Thoracic aorta (tissue), 2 donors: ENCODE data around the gene SNX11. TPM values are rescaled to one million over a fixed set of nuclear protein-coding genes. Genes with fewer than 3 reads are reported as not detected.

ENCODE experiments used
- ATAC-seq: fragments of 150-250 bp; one replicate; pipeline ENCODE4 v1.8.0; 2017; ENCODE audit warnings: low read depth; ENCODE audit not compliant: insufficient number of reproducible peaks, low FRiP score
- DNase-seq: peaks from one replicate; pipeline ENCODE4 v3.0.0-alpha.2; 2020; ENCODE audit warnings: low spot score
- H3K27ac ChIP-seq, 2 donors: fragments of 200-600 bp; sonication (generic); 1 replicate in 1 of 2; 2 replicates in 1 of 2; pipeline ENCODE4 v1.5.1; 2016; ENCODE audit warnings: mild to moderate bottlenecking in 2 of 2, moderate library complexity in 2 of 2
- H3K27me3 ChIP-seq: fragments of 200-600 bp; sonication (generic); replicated peaks from 2 replicates; pipeline ENCODE4 v1.6.0; 2016; ENCODE audit warnings: mild to moderate bottlenecking; ENCODE audit not compliant: insufficient read depth
- H3K36me3 ChIP-seq: fragments of 200-600 bp; sonication (generic); one replicate; pipeline ENCODE4 v1.5.1; 2016
- H3K4me1 ChIP-seq, 2 donors: fragments of 200-600 bp; sonication (generic); 1 replicate in 1 of 2; 2 replicates in 1 of 2; pipeline versions ENCODE4 v1.5.1 to v1.6.0; 2016; ENCODE audit warnings: low read depth in 2 of 2, mild to moderate bottlenecking in 1 of 2; ENCODE audit not compliant: control insufficient read depth in 1 of 2
- H3K4me3 ChIP-seq: fragments of 200-600 bp; sonication (generic); 2 replicates; pipeline ENCODE4 v1.5.1; 2016; ENCODE audit warnings: mild to moderate bottlenecking
- H3K9me3 ChIP-seq: fragments of 200-600 bp; sonication (generic); 2 replicates; pipeline ENCODE4 v1.5.1; 2016
- total RNA-seq, 2 donors: library from RNA; depleted of rRNA; stranded (reverse); fragments of >200 nt; gene quantifications; one replicate each; pipeline versions ENCODE4 v1.1.0 to v1.2.3, GENCODE V29; 2016
- TF ChIP-seq, protein P1 (sequence below): fragments of 200-600 bp; sonication (generic); IDR thresholded peaks from one replicate; pipeline ENCODE4 v1.5.1; 2019; ENCODE audit warnings: antibody characterized with exemption

SNX11 gene
- total RNA-seq, 2 donors from 2014 or later: 12.0 to 15.4 TPM

DNA sequence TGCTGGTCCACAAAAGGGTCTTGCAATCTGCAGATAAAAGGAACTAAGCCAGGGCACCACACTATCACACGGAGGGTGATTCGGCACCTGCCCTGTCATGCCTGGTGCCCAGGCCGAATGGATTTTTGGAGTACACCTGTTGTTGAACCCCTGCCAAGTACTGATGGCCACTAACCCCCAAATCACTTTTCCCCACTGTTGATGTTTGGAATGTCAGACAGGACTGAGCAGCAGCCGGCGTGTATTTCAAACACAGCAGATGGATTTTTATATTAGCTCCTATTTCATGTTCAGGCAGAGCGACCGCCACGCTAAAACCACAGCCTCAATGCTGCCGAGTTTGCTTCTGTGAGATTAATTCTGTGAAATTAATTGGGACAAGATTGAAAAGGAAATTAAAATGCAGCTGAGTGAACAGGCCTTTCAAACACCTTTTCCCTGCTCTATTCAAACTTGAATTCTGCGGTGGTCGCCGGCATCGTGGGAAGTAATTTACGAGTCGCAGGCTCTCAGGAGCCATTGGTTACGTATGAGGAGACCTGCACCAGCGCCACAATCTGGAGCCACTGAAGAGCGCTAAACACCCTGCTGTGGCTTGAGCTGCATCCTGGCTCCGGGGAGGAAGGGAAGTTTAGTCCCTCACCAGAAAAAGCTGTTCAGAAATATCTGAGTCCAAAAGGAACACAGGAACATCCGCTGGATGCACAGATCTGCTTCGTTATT is 48.5 kb downstream of the SNX11 start:
- TF ChIP-seq, protein P1, sequence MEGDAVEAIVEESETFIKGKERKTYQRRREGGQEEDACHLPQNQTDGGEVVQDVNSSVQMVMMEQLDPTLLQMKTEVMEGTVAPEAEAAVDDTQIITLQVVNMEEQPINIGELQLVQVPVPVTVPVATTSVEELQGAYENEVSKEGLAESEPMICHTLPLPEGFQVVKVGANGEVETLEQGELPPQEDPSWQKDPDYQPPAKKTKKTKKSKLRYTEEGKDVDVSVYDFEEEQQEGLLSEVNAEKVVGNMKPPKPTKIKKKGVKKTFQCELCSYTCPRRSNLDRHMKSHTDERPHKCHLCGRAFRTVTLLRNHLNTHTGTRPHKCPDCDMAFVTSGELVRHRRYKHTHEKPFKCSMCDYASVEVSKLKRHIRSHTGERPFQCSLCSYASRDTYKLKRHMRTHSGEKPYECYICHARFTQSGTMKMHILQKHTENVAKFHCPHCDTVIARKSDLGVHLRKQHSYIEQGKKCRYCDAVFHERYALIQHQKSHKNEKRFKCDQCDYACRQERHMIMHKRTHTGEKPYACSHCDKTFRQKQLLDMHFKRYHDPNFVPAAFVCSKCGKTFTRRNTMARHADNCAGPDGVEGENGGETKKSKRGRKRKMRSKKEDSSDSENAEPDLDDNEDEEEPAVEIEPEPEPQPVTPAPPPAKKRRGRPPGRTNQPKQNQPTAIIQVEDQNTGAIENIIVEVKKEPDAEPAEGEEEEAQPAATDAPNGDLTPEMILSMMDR: no peak
- H3K36me3 ChIP-seq: no peaks in the 10 kb centered on the region
- no peak overlapping the region for H3K27ac ChIP-seq
- H3K4me3 ChIP-seq: no peak overlapping the region
- no peaks in the 10 kb centered on the region for H3K4me1 ChIP-seq
- ATAC-seq (no peak), DNase-seq (no peak)
- no peaks in the 10 kb centered on the region for H3K9me3 ChIP-seq
- H3K27me3 ChIP-seq: no peaks in the 10 kb centered on the region

DNA sequence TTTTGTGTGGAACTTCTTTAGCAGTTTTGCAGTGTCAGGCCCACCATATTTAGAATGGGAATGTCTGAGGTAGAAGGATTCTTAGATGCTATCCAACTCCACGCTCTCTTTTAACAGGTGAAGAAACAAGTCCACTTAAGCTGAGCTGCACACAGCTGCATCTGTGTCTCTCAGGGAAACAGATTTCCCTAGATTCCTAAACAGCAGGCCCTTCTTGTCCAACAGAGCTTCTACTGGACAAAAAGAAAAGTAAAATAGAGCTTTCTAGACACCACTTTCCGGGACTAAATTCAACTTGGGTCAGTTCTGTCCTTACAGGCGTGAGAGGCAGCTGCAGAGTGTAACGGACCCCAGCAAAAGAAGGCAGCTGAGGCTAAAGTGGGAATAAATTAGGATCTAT is 51.7 kb downstream of the SNX11 start:
- DNase-seq: no peak
- Histone ChIP-seq H3K27me3 (no peaks in the 10 kb centered on the region), H3K9me3 (no peaks in the 10 kb centered on the region), H3K27ac (no peak overlapping the region), H3K4me3 (no peak overlapping the region), H3K4me1 (no peaks in the 10 kb centered on the region), H3K36me3 (no peaks in the 10 kb centered on the region)
- no peak for ATAC-seq
- TF ChIP-seq, protein P1: no peak

DNA sequence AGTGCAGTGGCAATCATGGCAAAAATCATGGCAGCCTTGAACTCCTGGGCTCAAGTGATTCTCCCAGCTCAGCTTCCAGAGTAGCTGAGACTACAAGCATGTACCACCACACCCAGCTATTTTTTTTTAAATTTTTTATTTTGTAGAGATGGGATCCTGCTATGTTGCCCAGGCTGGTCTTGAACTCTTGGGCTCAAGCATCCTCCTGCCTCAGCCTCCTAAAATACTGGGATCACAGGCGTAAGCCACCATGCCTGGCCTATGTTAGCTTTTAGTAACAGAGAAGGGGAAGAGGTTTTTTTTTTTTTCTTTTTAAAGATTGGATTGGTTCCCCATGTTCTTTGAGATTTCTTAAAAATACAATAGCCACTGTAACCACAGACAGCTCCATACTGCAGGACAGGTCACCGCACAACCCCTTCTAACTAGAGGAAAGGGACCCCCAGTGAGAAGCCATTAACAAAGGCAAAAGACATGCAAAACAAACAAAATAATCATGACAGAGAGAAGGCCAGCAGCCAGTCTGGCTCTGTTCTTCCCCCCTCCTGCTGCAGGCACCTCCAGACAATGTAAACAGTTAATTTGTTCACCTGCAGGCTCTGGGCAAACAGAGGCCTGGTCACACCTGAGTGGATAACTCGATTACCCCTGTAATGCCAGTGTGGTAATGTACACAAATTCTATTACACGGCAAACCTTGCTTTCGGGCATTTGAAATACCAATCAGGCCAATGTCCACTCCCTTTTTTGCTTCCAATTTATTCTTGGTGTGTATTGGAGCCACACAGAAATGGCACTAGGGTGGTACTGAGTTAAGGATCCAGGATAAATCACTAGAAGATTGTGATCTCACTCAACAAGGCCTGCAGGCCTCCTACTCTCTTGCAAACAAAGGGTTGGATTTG is 52.9 kb downstream of the SNX11 start:
- Histone ChIP-seq H3K9me3 (no peaks in the 10 kb centered on the region), H3K27ac (no peak overlapping the region), H3K36me3 (no peaks in the 10 kb centered on the region), H3K27me3 (no peaks in the 10 kb centered on the region), H3K4me3 (no peak overlapping the region), H3K4me1 (no peaks in the 10 kb centered on the region)
- ATAC-seq (no peak), DNase-seq (no peak)
- TF ChIP-seq, protein P1: no peak

DNA sequence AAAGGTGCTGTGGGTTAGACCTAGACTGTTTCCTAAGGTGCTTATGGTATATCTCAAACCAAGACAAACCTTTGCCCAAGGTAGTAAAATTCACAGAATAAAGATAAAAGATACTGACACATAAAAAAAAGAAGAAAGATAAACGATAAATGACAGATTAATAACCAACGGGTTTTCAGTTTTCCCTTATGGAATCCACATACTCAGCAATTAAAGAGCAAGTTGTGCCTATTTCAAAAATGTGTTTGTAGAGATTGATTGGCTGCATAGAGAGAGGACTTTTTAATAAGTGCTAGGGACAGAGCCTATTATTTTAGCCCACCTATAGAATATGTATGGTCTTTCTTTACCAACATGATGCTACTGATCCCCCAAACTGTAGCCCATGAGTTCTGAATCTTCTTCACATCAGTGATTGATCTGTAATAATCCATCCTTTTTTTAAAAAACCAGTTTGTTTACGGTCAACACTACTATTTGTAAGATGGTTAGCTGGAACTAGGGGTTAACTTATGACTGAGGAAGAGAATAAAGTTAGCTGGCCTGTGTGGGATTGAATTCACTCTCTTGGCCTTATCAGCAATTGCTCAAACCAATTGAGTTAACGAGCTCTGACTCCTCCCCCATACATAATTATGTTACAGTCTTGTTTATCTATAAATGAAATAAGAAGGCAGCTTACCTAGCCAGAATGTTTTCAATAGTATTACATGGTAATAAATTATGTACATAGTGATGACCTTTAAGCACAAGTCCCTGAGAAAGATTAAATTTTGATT is 53.8 kb downstream of the SNX11 start:
- DNase-seq (no peak), ATAC-seq (no peak)
- Histone ChIP-seq H3K4me1 (no peaks in the 10 kb centered on the region), H3K36me3 (no peaks in the 10 kb centered on the region), H3K9me3 (no peaks in the 10 kb centered on the region), H3K27ac (no peak overlapping the region), H3K27me3 (no peaks in the 10 kb centered on the region), H3K4me3 (no peak overlapping the region)
- TF ChIP-seq, protein P1: no peak
